MCF 10A (cell line): ENCODE data around the gene CGRRF1. TPM values are rescaled to one million over a fixed set of nuclear protein-coding genes. Genes with fewer than 3 reads are reported as not detected.

ENCODE experiments used
- BruUV-seq: library from RNA; stranded (reverse); fragments of 400-500 nt; replicated peaks from 2 replicates; lab custom pipeline; 2021; lab: Mats Ljungman, UMichigan
- CTCF ChIA-PET: fragments of 300-600 bp; sonication (Branson Sonifier 250); formaldehyde crosslinking; extraction: SDS; loops from one replicate; lab custom pipeline; 2021; ENCODE audit warnings: antibody characterized with exemption, inconsistent platforms; lab: Yijun Ruan, JAX
- POLR2A ChIA-PET: fragments of 300-600, 350-650 bp; sonication (Branson Sonifier 250); formaldehyde crosslinking; extraction: SDS; loops from one replicate; lab custom pipeline; 2020; ENCODE audit warnings: antibody characterized with exemption, inconsistent platforms; lab: Yijun Ruan, JAX
- DNase-seq: peaks from one replicate; pipeline ENCODE4 v3.0.0-alpha.2; 2018; ENCODE audit not compliant: unreplicated experiment
- H3K27ac Mint-ChIP-seq: one replicate; pipeline ENCODE4 v1.8.0; 2022; ENCODE audit warnings: mild to moderate bottlenecking, low read depth, mixed read lengths; ENCODE audit not compliant: unreplicated experiment
- H3K27me3 Mint-ChIP-seq: one replicate; pipeline ENCODE4 v1.8.0; 2022; ENCODE audit warnings: mixed read lengths; ENCODE audit not compliant: insufficient read depth, unreplicated experiment
- H3K36me3 Mint-ChIP-seq: one replicate; pipeline ENCODE4 v1.8.0; 2022; ENCODE audit warnings: mild to moderate bottlenecking, moderate library complexity, mixed read lengths; ENCODE audit not compliant: insufficient read depth, unreplicated experiment
- H3K4me1 Mint-ChIP-seq: one replicate; pipeline ENCODE4 v1.8.0; 2022; ENCODE audit warnings: mixed read lengths; ENCODE audit not compliant: insufficient read depth, unreplicated experiment
- H3K4me3 Mint-ChIP-seq: one replicate; pipeline ENCODE4 v1.8.0; 2022; ENCODE audit warnings: mild to moderate bottlenecking, moderate library complexity, mixed read lengths; ENCODE audit not compliant: unreplicated experiment
- H3K9me3 Mint-ChIP-seq: one replicate; pipeline ENCODE4 v1.8.0; 2022; ENCODE audit warnings: mixed read lengths; ENCODE audit not compliant: unreplicated experiment
- intact Hi-C: fragments of 100-400 bp; cut with micrococcal nuclease; formaldehyde crosslinking; loops from 2 replicates; pipeline ENCODE4 v1.14.1; 2022
- total RNA-seq: library from RNA; stranded (reverse); gene quantifications from 2 replicates; pipeline ENCODE4 v1.2.3, GENCODE V29; 2022
- TF ChIP-seq, protein P1 (sequence below): fragments of 200-600 bp; IDR thresholded peaks from one replicate; pipeline ENCODE4 v1.8.0; 2022; ENCODE audit warnings: antibody characterized with exemption, mild to moderate bottlenecking; ENCODE audit not compliant: unreplicated experiment

CGRRF1 gene
- total RNA-seq, 1 experiment from 2014 or later: 17.5 TPM

DNA sequence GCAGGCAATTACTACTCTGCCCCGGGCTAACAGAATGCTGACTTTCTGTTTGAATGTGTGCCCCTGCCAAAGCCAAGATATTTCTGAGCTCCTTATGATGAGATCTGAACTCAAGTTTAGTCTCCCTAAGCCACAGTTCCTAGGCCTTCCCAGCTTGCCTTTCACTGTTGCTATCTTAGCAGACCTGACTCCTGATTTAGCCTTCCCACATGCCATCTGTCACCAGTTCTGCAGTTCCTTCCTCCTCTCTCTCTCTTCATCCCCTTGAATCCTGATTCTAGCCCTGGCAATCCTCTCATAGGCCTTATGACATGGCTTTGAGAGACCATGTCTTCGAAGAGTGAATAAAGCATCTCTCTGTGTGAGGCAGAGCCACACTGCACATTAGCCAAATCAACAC, 44.7 kb downstream of the CGRRF1 start:
- CTCF ChIA-PET: interaction anchor here (0.6 to 2.0 kb wide), 3 partner anchors 10 to 252 kb away, joined by 5 to 8 read pairs (median 7); no protein-coding TSS in a partner anchor
- TF ChIP-seq, protein P1, sequence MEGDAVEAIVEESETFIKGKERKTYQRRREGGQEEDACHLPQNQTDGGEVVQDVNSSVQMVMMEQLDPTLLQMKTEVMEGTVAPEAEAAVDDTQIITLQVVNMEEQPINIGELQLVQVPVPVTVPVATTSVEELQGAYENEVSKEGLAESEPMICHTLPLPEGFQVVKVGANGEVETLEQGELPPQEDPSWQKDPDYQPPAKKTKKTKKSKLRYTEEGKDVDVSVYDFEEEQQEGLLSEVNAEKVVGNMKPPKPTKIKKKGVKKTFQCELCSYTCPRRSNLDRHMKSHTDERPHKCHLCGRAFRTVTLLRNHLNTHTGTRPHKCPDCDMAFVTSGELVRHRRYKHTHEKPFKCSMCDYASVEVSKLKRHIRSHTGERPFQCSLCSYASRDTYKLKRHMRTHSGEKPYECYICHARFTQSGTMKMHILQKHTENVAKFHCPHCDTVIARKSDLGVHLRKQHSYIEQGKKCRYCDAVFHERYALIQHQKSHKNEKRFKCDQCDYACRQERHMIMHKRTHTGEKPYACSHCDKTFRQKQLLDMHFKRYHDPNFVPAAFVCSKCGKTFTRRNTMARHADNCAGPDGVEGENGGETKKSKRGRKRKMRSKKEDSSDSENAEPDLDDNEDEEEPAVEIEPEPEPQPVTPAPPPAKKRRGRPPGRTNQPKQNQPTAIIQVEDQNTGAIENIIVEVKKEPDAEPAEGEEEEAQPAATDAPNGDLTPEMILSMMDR: no peak
- Mint-ChIP-seq H3K9me3 (no peaks in the 10 kb centered on the region), H3K4me3 (no peak overlapping the region), H3K27me3 (no peaks in the 10 kb centered on the region), H3K27ac (no peak overlapping the region), H3K4me1 (peaks cover 6% of the 10 kb centered on the region), H3K36me3 (no peaks in the 10 kb centered on the region)
- no peak for DNase-seq
- POLR2A ChIA-PET: no interaction called here
- intact Hi-C loops: no loop called here
- BruUV-seq: no TSS peak

GRCh38 chr14:54555651-54556050, 45.9 kb downstream of the CGRRF1 start:
- Mint-ChIP-seq H3K9me3 (no peaks in the 10 kb centered on the region), H3K27me3 (no peaks in the 10 kb centered on the region), H3K4me3 (no peak overlapping the region), H3K27ac (no peak overlapping the region), H3K36me3 (no peaks in the 10 kb centered on the region), H3K4me1 (peaks cover 6% of the 10 kb centered on the region)
- DNase-seq: no peak
- ChIA-PET CTCF (interaction anchor here (1.5 to 2.0 kb wide), 2 partner anchors 8 to 250 kb away, joined by 7 to 8 read pairs; no protein-coding TSS in a partner anchor), POLR2A (no interaction called here)
- TF ChIP-seq, protein P1: peak; percentile 8
- intact Hi-C loops: no loop called here
- no TSS peak for BruUV-seq

DNA sequence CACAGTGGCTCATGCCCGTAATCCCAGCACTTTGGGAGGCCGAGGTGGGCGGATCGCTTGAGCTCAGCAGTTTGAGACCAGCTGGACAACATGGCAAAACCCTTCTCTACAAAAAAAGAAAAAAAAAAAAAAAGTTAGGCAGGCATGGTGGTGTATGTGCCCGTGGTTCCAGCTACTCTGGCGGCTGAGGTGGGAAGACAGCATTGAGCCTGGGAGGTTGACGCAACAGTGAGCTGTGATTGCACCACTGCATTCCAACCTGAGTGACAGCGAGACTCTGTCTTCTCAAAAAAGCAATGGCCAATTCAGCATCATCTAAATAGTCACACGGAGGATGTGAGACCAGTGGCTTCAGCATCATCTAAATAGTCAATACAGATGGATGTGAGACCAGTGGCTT, 46.8 kb downstream of the CGRRF1 start:
- POLR2A ChIA-PET: interaction anchor here (0.6 kb wide), 1 partner anchor 336 kb away, joined by 3 read pairs; no protein-coding TSS in a partner anchor
- CTCF ChIA-PET: interaction anchor here (0.6 to 2.0 kb wide), 4 partner anchors 145 to 1685 kb away, joined by 4 to 9 read pairs (median 4); no protein-coding TSS in a partner anchor
- H3K9me3 Mint-ChIP-seq: no peaks in the 10 kb centered on the region
- H3K27ac Mint-ChIP-seq: no peak overlapping the region
- intact Hi-C loops: no loop called here
- no TSS peak for BruUV-seq
- TF ChIP-seq, protein P1: no peak
- no peaks in the 10 kb centered on the region for H3K36me3 Mint-ChIP-seq
- H3K27me3 Mint-ChIP-seq: no peaks in the 10 kb centered on the region
- DNase-seq: peak; percentile 58
- H3K4me3 Mint-ChIP-seq: no peak overlapping the region
- peaks cover 6% of the 10 kb centered on the region for H3K4me1 Mint-ChIP-seq

- H3K4me3 Mint-ChIP-seq: no peak overlapping the region
- intact Hi-C loops: loop anchor here (10.0 kb wide), 1 partner anchor 602 kb away; no protein-coding TSS in a partner anchor
- H3K36me3 Mint-ChIP-seq: no peaks in the 10 kb centered on the region
- TF ChIP-seq, protein P1: no peak
- H3K27ac Mint-ChIP-seq: no peak overlapping the region
- BruUV-seq: no TSS peak
- no peaks in the 10 kb centered on the region for H3K27me3 Mint-ChIP-seq
- no peaks in the 10 kb centered on the region for H3K4me1 Mint-ChIP-seq
- ChIA-PET POLR2A (no interaction called here), CTCF (interaction anchor here (0.6 to 8.6 kb wide), 6 partner anchors 32 to 419 kb away, joined by 3 to 113 read pairs (median 3); no protein-coding TSS in a partner anchor)
- no peaks in the 10 kb centered on the region for H3K9me3 Mint-ChIP-seq
- DNase-seq: no peak
Measured at GRCh38 chr14:54562334-54562733, 52.6 kb downstream of the CGRRF1 start.
